GM08714 (cell line): ENCODE results near the gene ALDH4A1.

Experiments
- H3K4me3 ChIP-seq: fragments of 200-500 bp; sonication (Bioruptor generic); 2 replicates; pipeline ENCODE4 v1.5.1; 2014; ENCODE audit warnings: mild to moderate bottlenecking, low read length, inconsistent platforms
- ZNF274 ChIP-seq: IDR thresholded peaks from 2 replicates; pipeline ENCODE4 v1.6.1; 2012; ENCODE audit warnings: mild to moderate bottlenecking, low read depth, low read length

ALDH4A1 gene

DNA sequence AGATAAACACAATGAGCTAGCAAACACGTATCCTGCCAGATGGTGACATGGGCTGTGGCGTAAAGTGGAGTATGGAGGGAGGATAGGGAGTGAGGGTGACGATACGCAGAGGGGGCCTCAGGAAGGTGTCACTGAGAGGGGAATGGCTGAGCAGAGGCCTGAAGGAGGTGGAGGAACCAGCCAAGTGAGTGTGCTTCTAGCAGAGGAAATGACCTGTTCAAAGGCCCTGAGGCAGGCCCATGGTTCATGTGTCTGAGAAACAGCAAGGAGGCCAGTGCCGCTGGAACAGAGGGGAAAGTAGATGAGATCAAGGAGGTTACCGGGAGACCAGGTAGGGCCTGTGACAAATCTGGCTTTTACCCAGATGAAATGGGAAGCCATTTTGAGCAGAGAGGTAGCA is 78.9 kb downstream of the ALDH4A1 start:
- no peak for TF ChIP-seq ZNF274
- H3K4me3 ChIP-seq = no peak overlapping the region
